ENCODE data around the gene ADRA2A.

The ADRA2A gene

DNA sequence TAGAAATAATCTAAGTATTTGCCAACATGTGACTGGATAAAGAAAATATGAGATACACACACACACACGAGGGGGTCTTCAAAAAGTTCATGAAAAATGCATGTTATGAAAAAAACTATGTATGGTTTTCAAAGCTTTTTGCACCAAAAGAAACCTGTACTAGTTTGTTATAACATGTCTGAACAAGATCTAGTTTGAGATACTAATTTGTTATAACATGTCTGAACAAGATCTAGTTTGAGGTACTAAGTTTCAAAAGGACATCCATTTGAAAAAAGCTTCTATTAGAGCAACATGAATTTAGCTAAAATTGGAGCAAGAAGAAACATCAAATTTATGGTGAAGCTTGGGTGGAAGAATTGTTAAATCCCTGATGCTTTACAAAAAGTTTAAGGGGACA lies 19.8 kb upstream of the ADRA2A start:
- TF ChIP-seq, protein P1, sequence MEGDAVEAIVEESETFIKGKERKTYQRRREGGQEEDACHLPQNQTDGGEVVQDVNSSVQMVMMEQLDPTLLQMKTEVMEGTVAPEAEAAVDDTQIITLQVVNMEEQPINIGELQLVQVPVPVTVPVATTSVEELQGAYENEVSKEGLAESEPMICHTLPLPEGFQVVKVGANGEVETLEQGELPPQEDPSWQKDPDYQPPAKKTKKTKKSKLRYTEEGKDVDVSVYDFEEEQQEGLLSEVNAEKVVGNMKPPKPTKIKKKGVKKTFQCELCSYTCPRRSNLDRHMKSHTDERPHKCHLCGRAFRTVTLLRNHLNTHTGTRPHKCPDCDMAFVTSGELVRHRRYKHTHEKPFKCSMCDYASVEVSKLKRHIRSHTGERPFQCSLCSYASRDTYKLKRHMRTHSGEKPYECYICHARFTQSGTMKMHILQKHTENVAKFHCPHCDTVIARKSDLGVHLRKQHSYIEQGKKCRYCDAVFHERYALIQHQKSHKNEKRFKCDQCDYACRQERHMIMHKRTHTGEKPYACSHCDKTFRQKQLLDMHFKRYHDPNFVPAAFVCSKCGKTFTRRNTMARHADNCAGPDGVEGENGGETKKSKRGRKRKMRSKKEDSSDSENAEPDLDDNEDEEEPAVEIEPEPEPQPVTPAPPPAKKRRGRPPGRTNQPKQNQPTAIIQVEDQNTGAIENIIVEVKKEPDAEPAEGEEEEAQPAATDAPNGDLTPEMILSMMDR (IDR thresholded peaks at IDR 0.05; ENCODE audit: low read depth, low read length, missing control alignments) = no peak
- no peak for DNase-seq (ENCODE audit: low read depth)
- no peak overlapping the region for H3K4me3 ChIP-seq (ENCODE audit: low read depth, low read length)

DNA sequence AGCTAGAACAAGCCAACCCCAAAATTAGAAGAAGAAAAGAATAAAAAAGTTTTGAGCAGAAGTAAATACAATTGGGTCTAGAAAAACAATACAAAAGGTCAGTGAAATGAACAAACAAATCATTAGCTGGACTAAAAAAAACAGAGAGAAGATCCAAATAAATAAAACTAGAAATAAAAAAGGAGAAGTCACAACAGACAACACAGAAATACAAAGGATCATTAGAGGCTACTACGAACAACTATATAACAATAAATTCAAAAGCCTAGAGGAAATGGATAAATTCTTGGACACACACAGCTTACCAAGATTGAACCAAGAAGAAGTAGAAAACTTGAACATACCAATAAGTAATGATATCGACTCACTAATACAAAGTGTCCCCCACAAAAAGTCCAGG lies 13.4 kb upstream of the ADRA2A start:
- DNase-seq (ENCODE audit: low read depth) = no peak
- H3K4me3 ChIP-seq (ENCODE audit: low read depth, low read length) = no peak overlapping the region
- TF ChIP-seq, protein P1 (IDR thresholded peaks at IDR 0.05; ENCODE audit: low read depth, low read length, missing control alignments) = no peak

DNA sequence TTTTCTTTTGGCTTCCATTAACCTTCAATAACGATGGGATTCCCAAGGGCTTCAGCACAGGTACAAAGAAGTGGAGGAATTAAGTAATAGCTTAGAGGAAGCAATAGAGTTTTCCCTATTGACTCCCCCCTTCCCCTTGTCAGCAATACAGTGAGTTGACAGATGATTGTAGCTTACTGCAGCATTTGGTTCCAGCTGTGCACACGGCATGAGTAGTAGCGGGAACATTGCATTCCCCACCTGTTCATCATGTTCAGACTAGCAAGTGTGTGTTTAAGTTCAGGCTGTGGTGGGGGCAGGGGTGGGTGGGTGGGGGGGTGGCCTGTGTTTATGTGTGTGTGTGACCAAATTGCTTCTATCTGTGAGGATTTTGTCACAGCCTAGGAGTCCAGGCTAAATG lies 4.6 kb upstream of the ADRA2A start:
- no peak for DNase-seq (ENCODE audit: low read depth)
- TF ChIP-seq, protein P1 (IDR thresholded peaks at IDR 0.05; ENCODE audit: low read depth, low read length, missing control alignments) = no peak
- no peak overlapping the region for H3K4me3 ChIP-seq (ENCODE audit: low read depth, low read length)

DNA sequence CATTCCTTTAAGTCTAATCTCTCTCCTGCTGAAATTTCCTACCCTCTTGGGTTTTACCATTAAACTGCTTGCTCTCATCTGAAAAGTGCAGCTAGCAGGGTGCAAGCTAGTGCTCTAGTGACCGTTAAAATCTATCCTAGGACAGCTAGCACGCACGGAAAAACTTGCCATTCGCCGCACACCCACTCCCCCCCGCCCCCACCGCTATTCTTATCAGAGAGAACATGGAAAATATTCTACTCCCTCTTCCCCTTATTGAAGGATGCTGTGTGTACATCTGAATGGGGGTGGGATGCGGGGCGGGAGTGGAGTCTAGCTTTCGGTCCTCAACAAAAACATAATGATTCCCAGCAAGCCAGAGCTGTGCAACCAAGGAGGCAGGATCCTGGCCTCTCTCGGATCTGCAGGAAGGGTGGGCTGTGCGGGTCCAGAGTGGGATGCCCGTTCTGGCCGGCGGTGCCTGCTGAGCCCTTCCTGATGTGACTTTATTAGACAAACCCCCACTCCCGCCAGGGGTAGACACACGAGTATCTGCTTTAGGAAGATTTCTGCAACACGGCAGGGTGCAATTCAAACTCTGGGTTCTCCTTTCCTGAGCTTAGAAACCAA lies 1.1 kb upstream of the ADRA2A start:
- no peak for DNase-seq (ENCODE audit: low read depth)
- TF ChIP-seq, protein P1 (IDR thresholded peaks at IDR 0.05; ENCODE audit: low read depth, low read length, missing control alignments) = no peak
- H3K4me3 ChIP-seq (ENCODE audit: low read depth, low read length) = no peak overlapping the region

DNA sequence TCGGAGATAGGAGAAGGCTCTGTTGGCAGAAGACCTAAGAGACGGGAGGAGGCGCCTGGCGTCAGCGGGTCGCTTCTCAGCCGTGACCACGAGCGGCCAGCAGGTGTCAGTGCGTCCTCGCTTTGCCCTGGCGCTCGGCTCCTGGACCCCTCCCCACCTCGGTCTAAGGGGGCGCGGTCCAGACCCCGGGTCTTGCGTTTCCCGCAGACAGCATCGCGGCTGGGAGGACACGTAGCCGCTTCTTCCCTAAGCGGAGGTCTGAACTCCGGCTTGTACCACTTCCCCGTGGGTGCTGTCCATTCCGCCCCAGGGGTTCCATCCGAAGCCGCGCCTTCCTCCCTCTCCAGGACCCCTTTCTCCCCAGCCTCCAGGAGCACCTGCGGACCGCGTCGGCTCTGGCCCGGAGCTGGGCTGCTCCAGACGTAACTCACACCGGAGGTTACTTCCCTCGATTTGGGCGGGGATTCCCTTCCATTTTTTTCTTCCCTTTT lies 593 bp upstream of the ADRA2A start:
- TF ChIP-seq, protein P1 (IDR thresholded peaks at IDR 0.05; ENCODE audit: low read depth, low read length, missing control alignments) = peak; percentile 87
- DNase-seq (ENCODE audit: low read depth) = no peak
- H3K4me3 ChIP-seq (ENCODE audit: low read depth, low read length) = peak overlapping the region; percentile 4; the same call in 1 of the 2 replicates

DNA sequence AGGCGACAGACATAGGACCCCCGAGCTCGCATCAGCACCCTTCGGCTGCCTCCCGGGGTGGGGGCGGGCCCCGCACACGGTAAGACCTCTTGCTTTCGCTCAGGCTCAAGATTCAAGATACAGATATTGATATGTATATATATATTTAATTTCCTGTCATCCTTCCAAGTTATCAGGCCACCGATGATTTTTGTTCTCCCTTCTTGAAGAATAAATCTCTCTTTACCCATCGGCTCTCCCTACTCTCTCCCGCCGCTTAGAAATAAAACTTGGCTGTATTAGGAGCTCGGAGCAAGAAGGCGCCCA lies 603 bp downstream of the ADRA2A start:
- TF ChIP-seq, protein P1 (IDR thresholded peaks at IDR 0.05; ENCODE audit: low read depth, low read length, missing control alignments) = no peak
- no peak for DNase-seq (ENCODE audit: low read depth)
- H3K4me3 ChIP-seq (ENCODE audit: low read depth, low read length) = no peak overlapping the region

DNA sequence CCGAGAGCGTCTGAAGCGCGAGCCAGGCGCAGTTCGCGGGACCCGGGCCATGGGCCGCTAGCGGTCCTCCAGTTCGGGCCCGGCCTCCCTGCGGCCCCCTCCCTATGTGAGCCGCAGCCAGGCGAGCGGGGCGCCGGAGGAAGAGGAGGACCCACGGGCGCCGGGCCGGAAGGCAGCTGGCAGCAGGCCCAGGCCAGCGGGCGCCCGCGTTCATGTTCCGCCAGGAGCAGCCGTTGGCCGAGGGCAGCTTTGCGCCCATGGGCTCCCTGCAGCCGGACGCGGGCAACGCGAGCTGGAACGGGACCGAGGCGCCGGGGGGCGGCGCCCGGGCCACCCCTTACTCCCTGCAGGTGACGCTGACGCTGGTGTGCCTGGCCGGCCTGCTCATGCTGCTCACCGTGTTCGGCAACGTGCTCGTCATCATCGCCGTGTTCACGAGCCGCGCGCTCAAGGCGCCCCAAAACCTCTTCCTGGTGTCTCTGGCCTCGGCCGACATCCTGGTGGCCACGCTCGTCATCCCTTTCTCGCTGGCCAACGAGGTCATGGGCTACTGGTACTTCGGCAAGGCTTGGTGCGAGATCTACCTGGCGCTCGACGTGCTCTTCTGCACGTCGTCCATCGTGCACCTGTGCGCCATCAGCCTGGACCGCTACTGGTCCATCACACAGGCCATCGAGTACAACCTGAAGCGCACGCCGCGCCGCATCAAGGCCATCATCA lies 1.1 kb downstream of the ADRA2A start:
- TF ChIP-seq, protein P1 (IDR thresholded peaks at IDR 0.05; ENCODE audit: low read depth, low read length, missing control alignments) = no peak
- no peak overlapping the region for H3K4me3 ChIP-seq (ENCODE audit: low read depth, low read length)
- DNase-seq (ENCODE audit: low read depth) = no peak

All from GM12864 (cell line).